Neural cell (in vitro differentiated cells): ENCODE data around the gene LRRFIP2. TPM values are rescaled to one million over a fixed set of nuclear protein-coding genes. Genes with fewer than 3 reads are reported as not detected.

Experiments used
- H2AFZ ChIP-seq: fragments of 200-600, 300-800 bp; sonication (generic), shearing (Covaris generic); 2 replicates; pipeline ENCODE4 v1.6.0; 2014; ENCODE audit warnings: low read depth, mild to moderate bottlenecking, antibody characterized with exemption, low read length, moderate library complexity
- H3F3A ChIP-seq: fragments of 200-600 bp; shearing (Covaris generic); 2 replicates; pipeline ENCODE4 v1.6.1; 2016; ENCODE audit warnings: mild to moderate bottlenecking, moderate library complexity, mixed read lengths, antibody characterized with exemption, low read length; ENCODE audit not compliant: insufficient read depth, poor library complexity, severe bottlenecking
- H3K27ac ChIP-seq: fragments of 200-600, 300-800 bp; sonication (generic), shearing (Covaris generic); 2 replicates; pipeline ENCODE4 v1.5.1; 2014; ENCODE audit warnings: mild to moderate bottlenecking, low read length, moderate library complexity
- H3K27me3 ChIP-seq: fragments of 300-800, 200-600 bp; sonication (generic), shearing (Covaris generic); 2 replicates; pipeline ENCODE4 v1.6.0; 2014; ENCODE audit warnings: mild to moderate bottlenecking, low read depth, low read length, moderate library complexity; ENCODE audit not compliant: insufficient read depth
- H3K36me3 ChIP-seq: fragments of 300-800, 200-600 bp; sonication (generic), shearing (Covaris generic); 2 replicates; pipeline ENCODE4 v1.5.1; 2014; ENCODE audit warnings: mild to moderate bottlenecking, antibody characterized with exemption, low read length, moderate library complexity; ENCODE audit not compliant: insufficient read depth
- H3K4me2 ChIP-seq: fragments of 300-800, 200-600 bp; sonication (generic), shearing (Covaris generic); 2 replicates; pipeline ENCODE4 v1.6.0; 2014; ENCODE audit warnings: mild to moderate bottlenecking, low read length
- H3K4me3 ChIP-seq: fragments of 300-800, 200-600 bp; sonication (generic), shearing (Covaris generic); 2 replicates; pipeline ENCODE4 v1.5.1; 2014; ENCODE audit warnings: mild to moderate bottlenecking, low read length, moderate library complexity
- H3K79me2 ChIP-seq: fragments of 200-600 bp; shearing (Covaris generic); replicated peaks from 2 replicates; pipeline ENCODE4 v1.6.0; 2014; ENCODE audit warnings: mild to moderate bottlenecking, low read length, moderate library complexity; ENCODE audit not compliant: insufficient read depth
- H3K9ac ChIP-seq: fragments of 300-800, 200-600 bp; sonication (generic), shearing (Covaris generic); 2 replicates; pipeline ENCODE4 v1.6.1; 2016; ENCODE audit warnings: mild to moderate bottlenecking, low read length, mixed read lengths
- H3K9me2 ChIP-seq: fragments of 200-600 bp; shearing (Covaris generic); 2 replicates; pipeline ENCODE4 v1.6.1; 2016; ENCODE audit warnings: mild to moderate bottlenecking, low read length, mixed read lengths; ENCODE audit not compliant: insufficient read depth
- H3K9me3 ChIP-seq: fragments of 200-600, 300-800 bp; sonication (generic), shearing (Covaris generic); 2 replicates; pipeline ENCODE4 v1.6.1; 2016; ENCODE audit warnings: mild to moderate bottlenecking, mixed run types, low read length, moderate library complexity, mixed read lengths
- H4K20me1 ChIP-seq: fragments of 200-600 bp; shearing (Covaris generic); 2 replicates; pipeline ENCODE4 v1.6.1; 2016; ENCODE audit warnings: mild to moderate bottlenecking, mixed run types; ENCODE audit not compliant: insufficient read depth
- CTCF ChIP-seq: fragments of 450-650 bp; IDR thresholded peaks from 2 replicates; pipeline ENCODE4 v1.5.1; 2014; ENCODE audit warnings: antibody characterized with exemption, mild to moderate bottlenecking, moderate library complexity; ENCODE audit not compliant: poor library complexity, severe bottlenecking
- EP300 ChIP-seq: fragments of 450-650 bp; conservative IDR thresholded peaks from 2 replicates; pipeline ENCODE4 v1.6.1; 2014; ENCODE audit warnings: antibody characterized with exemption, mild to moderate bottlenecking, moderate library complexity; ENCODE audit not compliant: poor library complexity, severe bottlenecking
- EZH2 ChIP-seq: fragments of 200-600, 300-800 bp; shearing (Covaris generic), sonication (generic); IDR thresholded peaks from 2 replicates; pipeline ENCODE4 v1.6.1; 2014; ENCODE audit warnings: antibody characterized with exemption, low read length, borderline replicate concordance, mild to moderate bottlenecking; ENCODE audit not compliant: insufficient read depth, poor library complexity, severe bottlenecking
- MXI1 ChIP-seq: fragments of 450-650 bp; conservative IDR thresholded peaks from 2 replicates; pipeline ENCODE4 v1.6.1; 2014; ENCODE audit warnings: antibody characterized with exemption, mild to moderate bottlenecking; ENCODE audit not compliant: poor library complexity, severe bottlenecking
- POLR2AphosphoS5 ChIP-seq: IDR thresholded peaks from 2 replicates; pipeline ENCODE4 v1.6.1; 2012
- REST ChIP-seq: IDR thresholded peaks from 2 replicates; pipeline ENCODE4 v1.6.1; 2012; ENCODE audit warnings: borderline replicate concordance
- SMC3 ChIP-seq: fragments of 450-650 bp; conservative IDR thresholded peaks from 2 replicates; pipeline ENCODE4 v1.6.1; 2014; ENCODE audit warnings: antibody characterized with exemption, mild to moderate bottlenecking, moderate library complexity; ENCODE audit not compliant: poor library complexity
- TAF1 ChIP-seq: IDR thresholded peaks from 2 replicates; pipeline ENCODE4 v1.6.1; 2012; ENCODE audit warnings: low read depth
- polyA plus RNA-seq: library from polyadenylated mRNA; depleted of rRNA; stranded (reverse); fragments of >200 nt; gene quantifications from 2 replicates; pipeline ENCODE4 v1.2.3, GENCODE V29; 2014

Gene LRRFIP2
- polyA plus RNA-seq, 1 donor from 2014 or later = 143 TPM

DNA sequence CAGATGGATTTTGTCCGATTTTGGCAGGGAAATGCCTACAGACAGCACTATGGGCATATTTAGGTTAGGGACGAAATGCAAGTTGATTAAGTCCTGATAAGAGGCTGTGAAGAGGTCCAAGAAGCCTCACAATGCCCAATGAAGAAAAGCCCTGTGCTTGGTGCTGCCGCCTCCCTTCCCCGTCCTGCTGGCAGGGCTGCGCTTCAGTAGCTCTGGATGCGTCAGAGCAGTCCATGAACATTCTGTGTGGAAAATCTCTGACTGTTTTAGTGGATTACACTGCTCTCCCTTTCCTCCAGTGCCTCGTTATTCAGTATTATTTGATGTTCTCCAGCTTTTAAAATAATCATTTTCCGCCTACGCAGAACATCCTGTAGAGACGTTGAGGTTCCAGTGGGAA, 141.4 kb downstream of the LRRFIP2 start:
- H3K27me3 ChIP-seq = no peaks in the 10 kb centered on the region
- H3F3A ChIP-seq = no peaks in the 10 kb centered on the region
- peaks cover 25% of the 10 kb centered on the region for H3K36me3 ChIP-seq
- peaks cover 12% of the 10 kb centered on the region for H3K9me3 ChIP-seq
- no peaks in the 10 kb centered on the region for H4K20me1 ChIP-seq
- H3K9ac ChIP-seq = no peak overlapping the region
- H3K4me2 ChIP-seq = no peak overlapping the region
- H3K9me2 ChIP-seq = no peaks in the 10 kb centered on the region
- no peak overlapping the region for H2AFZ ChIP-seq
- H3K27ac ChIP-seq = no peak overlapping the region
- H3K79me2 ChIP-seq = no peaks in the 10 kb centered on the region
- H3K4me3 ChIP-seq = no peak overlapping the region
- TF ChIP-seq EZH2 = no peak
- TF ChIP-seq MXI1 = no peak
- no peak for TF ChIP-seq REST
- no peak for TF ChIP-seq EP300
- no peak for TF ChIP-seq CTCF
- TF ChIP-seq SMC3 = no peak

GRCh38 chr3:37031096-37031682, 143.2 kb downstream of the LRRFIP2 start:
- Histone ChIP-seq H3K27ac (no peak overlapping the region), H3K79me2 (no peaks in the 10 kb centered on the region), H3F3A (no peaks in the 10 kb centered on the region), H3K27me3 (no peaks in the 10 kb centered on the region), H3K36me3 (peaks cover 17% of the 10 kb centered on the region), H3K9ac (no peak overlapping the region), H3K9me2 (no peaks in the 10 kb centered on the region), H3K9me3 (peaks cover 10% of the 10 kb centered on the region), H4K20me1 (no peaks in the 10 kb centered on the region), H3K4me2 (no peak overlapping the region), H2AFZ (no peak overlapping the region), H3K4me3 (no peak overlapping the region)
- TF ChIP-seq SMC3 = no peak
- no peak for TF ChIP-seq POLR2AphosphoS5
- TF ChIP-seq EZH2 = no peak
- TF ChIP-seq CTCF = no peak
- no peak for TF ChIP-seq EP300
- TF ChIP-seq TAF1 = no peak
- no peak for TF ChIP-seq REST
